ENCODE results near the gene KIF12. TPM values are rescaled to one million over a fixed set of nuclear protein-coding genes. Genes with fewer than 3 reads are reported as not detected.

KIF12 gene
- total and polyA plus RNA-seq, 2 of the 13 experiments (the other 11 are each of a cell fraction or from before 2014, with no cell fraction given) = 1.8 to 12.5 TPM

DNA sequence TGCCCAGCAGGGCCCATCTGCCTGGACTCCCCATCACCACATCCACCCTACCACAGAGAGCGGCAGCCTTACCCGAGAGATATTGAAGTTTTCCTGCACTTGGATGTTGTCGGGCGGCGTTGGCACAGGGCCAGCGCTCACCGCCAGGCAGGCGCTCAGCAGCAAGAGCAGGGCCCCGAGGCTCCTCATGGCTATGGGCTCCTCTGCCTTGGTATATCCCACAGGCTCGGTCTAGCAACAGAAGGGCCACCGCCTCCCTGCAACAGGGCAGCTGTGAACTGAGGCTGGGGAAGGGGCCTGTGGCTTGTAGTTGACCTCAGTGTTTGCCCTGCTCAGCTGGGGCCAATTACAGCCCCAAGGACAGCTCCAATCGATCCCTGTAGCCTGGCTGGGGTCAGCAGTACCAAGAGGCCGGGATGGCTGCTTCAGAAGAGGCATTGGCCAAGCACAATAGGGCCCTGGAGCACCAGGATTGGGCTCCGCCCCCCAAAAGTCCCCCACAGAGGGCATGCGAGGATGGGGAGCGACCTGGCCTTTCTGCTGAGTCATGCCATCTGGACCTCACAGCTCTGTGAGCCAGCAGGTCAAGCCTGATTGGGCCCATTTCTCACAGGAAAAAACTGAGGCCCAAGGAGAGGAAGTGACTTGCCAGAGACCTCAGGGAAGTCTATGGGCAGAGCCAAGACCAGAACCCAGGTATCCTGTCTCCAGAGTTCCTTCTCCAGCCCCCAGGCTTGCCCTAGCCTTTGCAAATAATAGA, 20.9 kb downstream of the KIF12 start, which contains the start of gene AMBP (continued):
- TF ChIP-seq, protein P1, sequence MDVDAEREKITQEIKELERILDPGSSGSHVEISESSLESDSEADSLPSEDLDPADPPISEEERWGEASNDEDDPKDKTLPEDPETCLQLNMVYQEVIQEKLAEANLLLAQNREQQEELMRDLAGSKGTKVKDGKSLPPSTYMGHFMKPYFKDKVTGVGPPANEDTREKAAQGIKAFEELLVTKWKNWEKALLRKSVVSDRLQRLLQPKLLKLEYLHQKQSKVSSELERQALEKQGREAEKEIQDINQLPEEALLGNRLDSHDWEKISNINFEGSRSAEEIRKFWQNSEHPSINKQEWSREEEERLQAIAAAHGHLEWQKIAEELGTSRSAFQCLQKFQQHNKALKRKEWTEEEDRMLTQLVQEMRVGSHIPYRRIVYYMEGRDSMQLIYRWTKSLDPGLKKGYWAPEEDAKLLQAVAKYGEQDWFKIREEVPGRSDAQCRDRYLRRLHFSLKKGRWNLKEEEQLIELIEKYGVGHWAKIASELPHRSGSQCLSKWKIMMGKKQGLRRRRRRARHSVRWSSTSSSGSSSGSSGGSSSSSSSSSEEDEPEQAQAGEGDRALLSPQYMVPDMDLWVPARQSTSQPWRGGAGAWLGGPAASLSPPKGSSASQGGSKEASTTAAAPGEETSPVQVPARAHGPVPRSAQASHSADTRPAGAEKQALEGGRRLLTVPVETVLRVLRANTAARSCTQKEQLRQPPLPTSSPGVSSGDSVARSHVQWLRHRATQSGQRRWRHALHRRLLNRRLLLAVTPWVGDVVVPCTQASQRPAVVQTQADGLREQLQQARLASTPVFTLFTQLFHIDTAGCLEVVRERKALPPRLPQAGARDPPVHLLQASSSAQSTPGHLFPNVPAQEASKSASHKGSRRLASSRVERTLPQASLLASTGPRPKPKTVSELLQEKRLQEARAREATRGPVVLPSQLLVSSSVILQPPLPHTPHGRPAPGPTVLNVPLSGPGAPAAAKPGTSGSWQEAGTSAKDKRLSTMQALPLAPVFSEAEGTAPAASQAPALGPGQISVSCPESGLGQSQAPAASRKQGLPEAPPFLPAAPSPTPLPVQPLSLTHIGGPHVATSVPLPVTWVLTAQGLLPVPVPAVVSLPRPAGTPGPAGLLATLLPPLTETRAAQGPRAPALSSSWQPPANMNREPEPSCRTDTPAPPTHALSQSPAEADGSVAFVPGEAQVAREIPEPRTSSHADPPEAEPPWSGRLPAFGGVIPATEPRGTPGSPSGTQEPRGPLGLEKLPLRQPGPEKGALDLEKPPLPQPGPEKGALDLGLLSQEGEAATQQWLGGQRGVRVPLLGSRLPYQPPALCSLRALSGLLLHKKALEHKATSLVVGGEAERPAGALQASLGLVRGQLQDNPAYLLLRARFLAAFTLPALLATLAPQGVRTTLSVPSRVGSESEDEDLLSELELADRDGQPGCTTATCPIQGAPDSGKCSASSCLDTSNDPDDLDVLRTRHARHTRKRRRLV (CRISPR knock-in tag; IDR thresholded peaks at IDR 0.05) = peak; percentile 72
- TF ChIP-seq, protein P2, sequence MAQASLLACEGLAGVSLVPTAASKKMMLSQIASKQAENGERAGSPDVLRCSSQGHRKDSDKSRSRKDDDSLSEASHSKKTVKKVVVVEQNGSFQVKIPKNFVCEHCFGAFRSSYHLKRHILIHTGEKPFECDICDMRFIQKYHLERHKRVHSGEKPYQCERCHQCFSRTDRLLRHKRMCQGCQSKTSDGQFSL (CRISPR knock-in tag; IDR thresholded peaks at IDR 0.05) = no peak
- TF ChIP-seq ZNF230 (CRISPR knock-in tag; IDR thresholded peaks at IDR 0.05) = peak; percentile 83; the same call in 1 of the 2 replicates
- TF ChIP-seq, protein P3, sequence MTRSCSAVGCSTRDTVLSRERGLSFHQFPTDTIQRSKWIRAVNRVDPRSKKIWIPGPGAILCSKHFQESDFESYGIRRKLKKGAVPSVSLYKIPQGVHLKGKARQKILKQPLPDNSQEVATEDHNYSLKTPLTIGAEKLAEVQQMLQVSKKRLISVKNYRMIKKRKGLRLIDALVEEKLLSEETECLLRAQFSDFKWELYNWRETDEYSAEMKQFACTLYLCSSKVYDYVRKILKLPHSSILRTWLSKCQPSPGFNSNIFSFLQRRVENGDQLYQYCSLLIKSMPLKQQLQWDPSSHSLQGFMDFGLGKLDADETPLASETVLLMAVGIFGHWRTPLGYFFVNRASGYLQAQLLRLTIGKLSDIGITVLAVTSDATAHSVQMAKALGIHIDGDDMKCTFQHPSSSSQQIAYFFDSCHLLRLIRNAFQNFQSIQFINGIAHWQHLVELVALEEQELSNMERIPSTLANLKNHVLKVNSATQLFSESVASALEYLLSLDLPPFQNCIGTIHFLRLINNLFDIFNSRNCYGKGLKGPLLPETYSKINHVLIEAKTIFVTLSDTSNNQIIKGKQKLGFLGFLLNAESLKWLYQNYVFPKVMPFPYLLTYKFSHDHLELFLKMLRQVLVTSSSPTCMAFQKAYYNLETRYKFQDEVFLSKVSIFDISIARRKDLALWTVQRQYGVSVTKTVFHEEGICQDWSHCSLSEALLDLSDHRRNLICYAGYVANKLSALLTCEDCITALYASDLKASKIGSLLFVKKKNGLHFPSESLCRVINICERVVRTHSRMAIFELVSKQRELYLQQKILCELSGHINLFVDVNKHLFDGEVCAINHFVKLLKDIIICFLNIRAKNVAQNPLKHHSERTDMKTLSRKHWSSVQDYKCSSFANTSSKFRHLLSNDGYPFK (CRISPR knock-in tag; IDR thresholded peaks at IDR 0.05; ENCODE audit: borderline replicate concordance) = peak; percentile 99
- TF ChIP-seq SALL2 (CRISPR knock-in tag; IDR thresholded peaks at IDR 0.05) = peak; percentile 25; the same call in 1 of the 2 replicates
- TF ChIP-seq, protein P4, sequence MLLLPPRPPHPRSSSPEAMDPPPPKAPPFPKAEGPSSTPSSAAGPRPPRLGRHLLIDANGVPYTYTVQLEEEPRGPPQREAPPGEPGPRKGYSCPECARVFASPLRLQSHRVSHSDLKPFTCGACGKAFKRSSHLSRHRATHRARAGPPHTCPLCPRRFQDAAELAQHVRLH (CRISPR knock-in tag; IDR thresholded peaks at IDR 0.05; ENCODE audit: borderline replicate concordance, low read depth) = peak; percentile 64
- no peak for TF ChIP-seq STAG1 (CRISPR knock-in tag; IDR thresholded peaks at IDR 0.05)
- peak; percentile 83; the same call in 1 of the 2 replicates for TF ChIP-seq ZNF572 (CRISPR knock-in tag; IDR thresholded peaks at IDR 0.05)
- peak; percentile 90 for TF ChIP-seq ZNF605 (CRISPR knock-in tag; IDR thresholded peaks at IDR 0.05)
- peak; percentile 98 for TF ChIP-seq ZNF550 (CRISPR knock-in tag; IDR thresholded peaks at IDR 0.05; ENCODE audit: borderline replicate concordance)
- peak; percentile 100 for TF ChIP-seq ZNF629 (CRISPR knock-in tag; conservative IDR thresholded peaks at IDR 0.05)
- TF ChIP-seq SETDB1 (CRISPR knock-in tag; IDR thresholded peaks at IDR 0.05; ENCODE audit: borderline replicate concordance) = no peak
- TF ChIP-seq ZNF530 (CRISPR knock-in tag; IDR thresholded peaks at IDR 0.05; ENCODE audit: low read depth) = no peak
- peak; percentile 89 for TF ChIP-seq ZNF567 (CRISPR knock-in tag; IDR thresholded peaks at IDR 0.05; ENCODE audit: borderline replicate concordance)
- TF ChIP-seq ZNF224 (CRISPR knock-in tag; IDR thresholded peaks at IDR 0.05) = peak; percentile 85; the same call in 1 of the 2 replicates
- no peak; the same call in 1 of the 2 replicates for TF ChIP-seq ZNF569 (CRISPR knock-in tag; IDR thresholded peaks at IDR 0.05; ENCODE audit: borderline replicate concordance)
- TF ChIP-seq ZNF30 (CRISPR knock-in tag; IDR thresholded peaks at IDR 0.05) = no peak
- TF ChIP-seq NCOA5 (CRISPR knock-in tag; IDR thresholded peaks at IDR 0.05) = no peak
- TF ChIP-seq ZNF335 (CRISPR knock-in tag; IDR thresholded peaks at IDR 0.05) = peak; percentile 88
- peak; percentile 59 for TF ChIP-seq ASH2L (IDR thresholded peaks at IDR 0.05; ENCODE audit: insufficient read length, low read depth, low read length)
- TF ChIP-seq ZNF234 (CRISPR knock-in tag; conservative IDR thresholded peaks at IDR 0.05) = 0 out of 2 replicates have a peak, but pooled peaks have one; percentile 36
- no peak for TF ChIP-seq NFRKB (IDR thresholded peaks at IDR 0.05)
